K562 (cell line): Measurements from ENCODE around the gene ARPP21.

ENCODE experiments used
- POLR3G ChIP-seq: IDR thresholded peaks from 2 replicates; pipeline ENCODE4 v1.6.1; 2011; ENCODE audit not compliant: insufficient read length, insufficient replicate concordance; ENCODE audit errors: extremely low read depth
- ZKSCAN1 ChIP-seq: fragments of 150-350 bp; IDR thresholded peaks from 2 replicates; pipeline ENCODE4 v1.6.1; 2016; ENCODE audit warnings: low read depth, low read length

- TF ChIP-seq ZKSCAN1 (no peak), POLR3G (no peak)
Observed at GRCh38 chr3:35617370-35617769, 22.0 kb upstream of the ARPP21 start.
